Testis (tissue), 2 donors: ENCODE results near the gene CACNA1E.

Experiments used
- POLR2A ChIP-seq: fragments of 450-650 bp; IDR thresholded peaks from one replicate; pipeline ENCODE4 v1.6.1; 2017; ENCODE audit warnings: antibody characterized with exemption, mild to moderate bottlenecking, moderate library complexity
- TF ChIP-seq, protein P1 (sequence below), 3 experiments: fragments of 450-650 bp in 2 of 3; fragments of 200-600 bp in 1 of 3; sonication (generic) in 1 of 3; IDR thresholded peaks; one replicate each; pipeline ENCODE4 v1.5.1; 2016 to 2019; ENCODE audit warnings: antibody characterized with exemption in 3 of 3, mild to moderate bottlenecking in 2 of 3, moderate library complexity in 1 of 3

DNA sequence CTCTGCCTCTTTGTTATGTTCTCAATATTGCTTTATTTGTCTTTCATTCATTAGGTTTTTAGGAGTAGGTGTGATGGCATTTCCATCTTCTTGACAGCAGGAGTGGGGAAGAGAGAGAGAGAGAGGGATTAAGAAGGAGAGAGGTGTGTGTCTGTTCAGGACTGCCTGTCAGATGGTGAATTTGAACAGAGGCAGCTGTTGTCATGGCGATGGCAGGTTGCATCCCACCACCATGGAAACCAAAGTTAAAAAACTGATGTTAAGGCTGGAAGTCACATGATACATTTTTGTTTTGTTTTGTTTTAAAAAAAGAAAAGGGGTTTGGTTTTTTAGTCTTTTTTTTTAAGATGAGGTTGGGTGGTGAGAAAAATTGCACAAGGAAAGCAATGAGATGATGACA, 18.3 kb downstream of the CACNA1E start:
- TF ChIP-seq, protein P1, sequence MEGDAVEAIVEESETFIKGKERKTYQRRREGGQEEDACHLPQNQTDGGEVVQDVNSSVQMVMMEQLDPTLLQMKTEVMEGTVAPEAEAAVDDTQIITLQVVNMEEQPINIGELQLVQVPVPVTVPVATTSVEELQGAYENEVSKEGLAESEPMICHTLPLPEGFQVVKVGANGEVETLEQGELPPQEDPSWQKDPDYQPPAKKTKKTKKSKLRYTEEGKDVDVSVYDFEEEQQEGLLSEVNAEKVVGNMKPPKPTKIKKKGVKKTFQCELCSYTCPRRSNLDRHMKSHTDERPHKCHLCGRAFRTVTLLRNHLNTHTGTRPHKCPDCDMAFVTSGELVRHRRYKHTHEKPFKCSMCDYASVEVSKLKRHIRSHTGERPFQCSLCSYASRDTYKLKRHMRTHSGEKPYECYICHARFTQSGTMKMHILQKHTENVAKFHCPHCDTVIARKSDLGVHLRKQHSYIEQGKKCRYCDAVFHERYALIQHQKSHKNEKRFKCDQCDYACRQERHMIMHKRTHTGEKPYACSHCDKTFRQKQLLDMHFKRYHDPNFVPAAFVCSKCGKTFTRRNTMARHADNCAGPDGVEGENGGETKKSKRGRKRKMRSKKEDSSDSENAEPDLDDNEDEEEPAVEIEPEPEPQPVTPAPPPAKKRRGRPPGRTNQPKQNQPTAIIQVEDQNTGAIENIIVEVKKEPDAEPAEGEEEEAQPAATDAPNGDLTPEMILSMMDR (IDR thresholded peaks at IDR 0.05): no peak
- TF ChIP-seq POLR2A: no peak
